GM19324 (cell line): ENCODE results near the gene CMTM7.
"Not testable (repeated sequence)": the region's sequence is repeated elsewhere in the genome, so short reads cannot be mapped to it uniquely, and the experiment has no call there.

Source experiments
- ATAC-seq: cut with Tn5 transposase; IDR thresholded peaks from one replicate; pipeline ENCODE4 v1.9.1; 2021; ENCODE audit warnings: mild to moderate bottlenecking, moderate library complexity; ENCODE audit not compliant: unreplicated experiment, low FRiP score

CMTM7 gene

GRCh38 chr3:32379831-32380500, 11.7 kb upstream of the CMTM7 start:
- no peak for ATAC-seq

GRCh38 chr3:32381922-32382321, 9.7 kb upstream of the CMTM7 start:
- no peak for ATAC-seq

GRCh38 chr3:32383136-32383711, 8.4 kb upstream of the CMTM7 start:
- ATAC-seq: no peak

GRCh38 chr3:32384938-32385337, 6.7 kb upstream of the CMTM7 start:
- no peak for ATAC-seq

- no peak for ATAC-seq
Measured at GRCh38 chr3:32387512-32387911, 4.1 kb upstream of the CMTM7 start.

- not testable (repeated sequence) for ATAC-seq
Measured at GRCh38 chr3:32389577-32389976, 2.1 kb upstream of the CMTM7 start.

- ATAC-seq: no peak
Measured at GRCh38 chr3:32392536-32393302, 1.1 kb downstream of the CMTM7 start.

- ATAC-seq: no peak
Measured at GRCh38 chr3:32395496-32395895, 3.8 kb downstream of the CMTM7 start.

- ATAC-seq: no peak
Measured at GRCh38 chr3:32397941-32398340, 6.3 kb downstream of the CMTM7 start.

GRCh38 chr3:32398531-32398930, 6.9 kb downstream of the CMTM7 start:
- ATAC-seq: no peak

GRCh38 chr3:32399030-32399620, 7.5 kb downstream of the CMTM7 start:
- no peak for ATAC-seq

GRCh38 chr3:32401126-32401525, 9.5 kb downstream of the CMTM7 start:
- peak; percentile 13 for ATAC-seq

GRCh38 chr3:32401556-32402081, 10.0 kb downstream of the CMTM7 start:
- ATAC-seq: peak; percentile 60

- no peak for ATAC-seq
Measured at GRCh38 chr3:32403663-32404062, 12.0 kb downstream of the CMTM7 start.

GRCh38 chr3:32404714-32405113, 13.1 kb downstream of the CMTM7 start:
- ATAC-seq: no peak

- ATAC-seq: no peak
Measured at GRCh38 chr3:32405155-32405554, 13.5 kb downstream of the CMTM7 start.

GRCh38 chr3:32405711-32406323, 14.2 kb downstream of the CMTM7 start:
- no peak for ATAC-seq

GRCh38 chr3:32406486-32407408, 15.1 kb downstream of the CMTM7 start:
- ATAC-seq: no peak

- ATAC-seq: no peak
Measured at GRCh38 chr3:32410367-32411246, 19.0 kb downstream of the CMTM7 start.
